GM23248 (cell line): ENCODE results near the gene RPL27A.

Source experiments
- EZH2 ChIP-seq: fragments of 200-600 bp; sonication (generic); IDR thresholded peaks from 2 replicates; pipeline ENCODE4 v1.6.1; 2018; ENCODE audit warnings: antibody characterized with exemption, mild to moderate bottlenecking; ENCODE audit not compliant: insufficient read depth, poor library complexity, severe bottlenecking
- EZH2phosphoT487 ChIP-seq: fragments of 200-600 bp; sonication (generic); IDR thresholded peaks from 2 replicates; pipeline ENCODE4 v1.6.1; 2018; ENCODE audit warnings: antibody characterized with exemption, moderate library complexity, mild to moderate bottlenecking, low read depth; ENCODE audit not compliant: insufficient read depth

DNA sequence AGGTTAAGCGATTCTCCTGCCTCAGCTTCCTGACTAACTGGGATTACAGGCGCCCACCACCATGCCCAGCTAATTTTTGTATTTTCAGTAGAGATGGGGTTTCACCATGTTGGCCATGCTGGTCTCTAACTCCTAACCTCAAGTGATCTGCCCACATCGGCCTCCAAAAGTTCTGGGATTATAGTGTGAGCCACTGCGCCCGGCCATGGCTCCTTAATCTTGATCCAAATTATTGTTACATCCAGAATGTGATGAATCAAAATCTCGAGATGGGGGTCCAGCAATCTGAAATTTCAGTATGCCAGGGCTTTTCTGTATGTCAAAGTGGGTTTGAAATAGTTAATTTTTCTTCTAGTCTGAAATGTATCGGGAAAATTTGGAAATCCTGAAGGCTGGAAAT lies 3.7 kb downstream of the RPL27A start:
- no peak for TF ChIP-seq EZH2
- TF ChIP-seq EZH2phosphoT487: no peak
